Mesendoderm (in vitro differentiated cells): Measurements from ENCODE around the gene DAB1.
"Not testable (repeated sequence)": the region's sequence is repeated elsewhere in the genome, so short reads cannot be mapped to it uniquely, and the experiment has no call there.

Source experiments
- DNase-seq: peaks from one replicate; pipeline ENCODE4 v3.0.0; 2013
- H2AK5ac ChIP-seq: 2 replicates; pipeline ENCODE4 v1.6.1; 2013; ENCODE audit warnings: low read length, inconsistent platforms
- H2BK120ac ChIP-seq: 2 replicates; pipeline ENCODE4 v1.6.1; 2013; ENCODE audit warnings: low read depth, mild to moderate bottlenecking, low read length, moderate library complexity, mixed read lengths
- H2BK15ac ChIP-seq: replicated peaks from 2 replicates; pipeline ENCODE4 v1.6.1; 2013; ENCODE audit warnings: low read depth, mild to moderate bottlenecking, moderate library complexity
- H2BK5ac ChIP-seq: 2 replicates; pipeline ENCODE4 v1.6.1; 2013; ENCODE audit warnings: low read length, inconsistent platforms
- H3K18ac ChIP-seq: 2 replicates; pipeline ENCODE4 v1.6.1; 2013; ENCODE audit warnings: mild to moderate bottlenecking, low read length, mixed read lengths
- H3K23ac ChIP-seq: one replicate; pipeline ENCODE4 v1.6.1; 2013; ENCODE audit warnings: low read length
- H3K27ac ChIP-seq: 2 replicates; pipeline ENCODE4 v1.5.1; 2013; ENCODE audit warnings: low read depth, mild to moderate bottlenecking, inconsistent platforms, low read length, moderate library complexity
- H3K27me3 ChIP-seq: 2 replicates; pipeline ENCODE4 v1.6.1; 2013; ENCODE audit warnings: low read length, control low read depth, mild to moderate bottlenecking, inconsistent platforms; ENCODE audit not compliant: insufficient read depth, poor library complexity
- H3K36me3 ChIP-seq: 2 replicates; pipeline ENCODE4 v1.6.1; 2013; ENCODE audit warnings: low read length, inconsistent platforms; ENCODE audit not compliant: control insufficient read depth, insufficient read depth
- H3K4ac ChIP-seq: one replicate; pipeline ENCODE4 v1.6.1; 2013; ENCODE audit warnings: low read depth, mild to moderate bottlenecking, low read length, moderate library complexity
- H3K4me1 ChIP-seq: 2 replicates; pipeline ENCODE4 v1.6.1; 2013; ENCODE audit warnings: low read depth, low read length, inconsistent platforms; ENCODE audit not compliant: control insufficient read depth
- H3K4me2 ChIP-seq: 2 replicates; pipeline ENCODE4 v1.6.1; 2013; ENCODE audit warnings: low read length
- H3K4me3 ChIP-seq: 2 replicates; pipeline ENCODE4 v1.5.1; 2013; ENCODE audit warnings: mild to moderate bottlenecking, low read length
- H3K56ac ChIP-seq: one replicate; pipeline ENCODE4 v1.6.1; 2013; ENCODE audit warnings: low read length
- H3K79me1 ChIP-seq: 2 replicates; pipeline ENCODE4 v1.6.1; 2013; ENCODE audit warnings: low read length, inconsistent platforms
- H3K79me2 ChIP-seq: 2 replicates; pipeline ENCODE4 v1.6.1; 2013; ENCODE audit warnings: mild to moderate bottlenecking, low read length; ENCODE audit not compliant: control insufficient read depth, insufficient read depth
- H3K9ac ChIP-seq: 2 replicates; pipeline ENCODE4 v1.6.1; 2013; ENCODE audit warnings: low read length, inconsistent platforms
- H4K5ac ChIP-seq: one replicate; pipeline ENCODE4 v1.6.1; 2013; ENCODE audit warnings: low read length
- H4K8ac ChIP-seq: one replicate; pipeline ENCODE4 v1.6.1; 2013; ENCODE audit warnings: low read depth, mild to moderate bottlenecking, control low read depth, low read length, moderate library complexity
- WGBS: extraction: QIAGEN DNeasy Blood & Tissue Kit; methylation state at CpG from one replicate; pipeline ENCODE4 v1.1.7; 2013; ENCODE audit warnings: low lambda C conversion rate, missing lambda C conversion rate; ENCODE audit not compliant: insufficient coverage; ENCODE audit errors: extremely low coverage; 5-methylcytosine and 5-hydroxymethylcytosine counted together

DAB1 gene

DNA sequence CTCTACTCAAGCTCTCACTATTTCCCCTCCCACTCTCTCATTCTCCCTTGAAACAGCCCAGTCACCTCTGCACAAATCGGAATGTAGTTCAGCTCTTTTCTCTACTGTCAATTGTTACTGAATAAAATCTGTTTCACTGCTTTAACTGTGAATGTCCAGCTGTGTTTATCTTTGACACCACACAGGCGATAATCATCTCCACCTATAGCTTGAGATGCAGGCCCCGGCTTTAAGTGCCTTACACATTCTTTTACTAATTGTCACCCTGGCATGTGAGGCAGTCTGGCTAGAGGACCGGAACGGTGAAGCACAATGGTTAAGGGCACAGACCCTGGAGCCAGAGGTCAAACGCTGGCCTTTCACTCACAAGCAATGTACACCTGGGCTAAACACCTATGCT is 335.2 kb downstream of the DAB1 start:
- H3K9ac ChIP-seq: no peak overlapping the region
- H3K79me2 ChIP-seq: no peaks in the 10 kb centered on the region
- no peak overlapping the region for H2BK15ac ChIP-seq
- H2BK120ac ChIP-seq: no peak overlapping the region
- no peaks in the 10 kb centered on the region for H3K36me3 ChIP-seq
- H3K4me3 ChIP-seq: no peak overlapping the region
- no peak overlapping the region for H4K5ac ChIP-seq
- H3K4me1 ChIP-seq: no peaks in the 10 kb centered on the region
- no peaks in the 10 kb centered on the region for H3K27me3 ChIP-seq
- no peak overlapping the region for H3K4ac ChIP-seq
- H4K8ac ChIP-seq: no peak overlapping the region
- no peaks in the 10 kb centered on the region for H3K79me1 ChIP-seq
- no peak overlapping the region for H2AK5ac ChIP-seq
- no peak overlapping the region for H3K18ac ChIP-seq
- DNase-seq: peak; percentile 86
- WGBS: no CpG with 5 or more reads among the region's 6 CpGs
- no peak overlapping the region for H2BK5ac ChIP-seq
- no peak overlapping the region for H3K23ac ChIP-seq
- H3K27ac ChIP-seq: no peak overlapping the region
- no peak overlapping the region for H3K56ac ChIP-seq
- no peak overlapping the region for H3K4me2 ChIP-seq

DNA sequence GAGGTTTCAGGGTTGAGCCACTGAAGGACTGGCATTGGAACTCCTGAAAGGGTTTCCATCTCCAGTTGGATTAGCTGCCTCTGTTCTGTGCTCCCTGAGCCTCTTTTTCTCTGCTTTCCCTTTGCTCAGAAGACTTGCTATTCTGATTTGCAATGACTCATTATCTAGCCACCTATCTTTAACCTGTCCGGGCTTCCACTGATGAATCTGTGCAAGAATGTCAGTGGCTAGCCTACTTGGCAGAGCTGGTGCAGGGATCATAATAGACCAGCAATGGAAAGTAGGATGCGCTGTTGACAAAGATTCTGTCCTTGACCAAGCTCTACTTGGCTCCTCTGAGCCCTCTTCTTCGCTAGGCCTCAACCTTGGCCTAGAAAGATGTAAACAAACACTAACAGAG is 336.2 kb downstream of the DAB1 start:
- not testable (repeated sequence) for H3K4ac ChIP-seq, DNase-seq, H3K4me1 ChIP-seq, H3K4me3 ChIP-seq, H3K79me1 ChIP-seq, H3K23ac ChIP-seq, H3K27me3 ChIP-seq, H2BK15ac ChIP-seq, H2BK5ac ChIP-seq, H3K18ac ChIP-seq, H3K79me2 ChIP-seq, H3K36me3 ChIP-seq, H2AK5ac ChIP-seq, H2BK120ac ChIP-seq, H3K4me2 ChIP-seq, H3K56ac ChIP-seq, H3K9ac ChIP-seq, H4K5ac ChIP-seq, H4K8ac ChIP-seq, H3K27ac ChIP-seq
- WGBS: no CpG with 5 or more reads among the region's 3 CpGs

GRCh38 chr1:57086154-57086553 is 337.7 kb downstream of the DAB1 start:
- WGBS: no CpG with 5 or more reads among the region's 6 CpGs
- Histone ChIP-seq H3K27ac (no peak overlapping the region), H2AK5ac (no peak overlapping the region), H3K36me3 (no peaks in the 10 kb centered on the region), H2BK15ac (no peak overlapping the region), H4K5ac (no peak overlapping the region), H3K79me1 (no peaks in the 10 kb centered on the region), H3K4me1 (no peaks in the 10 kb centered on the region), H3K18ac (no peak overlapping the region), H3K4ac (no peak overlapping the region), H4K8ac (no peak overlapping the region), H3K9ac (no peak overlapping the region), H2BK5ac (no peak overlapping the region), H3K4me3 (no peak overlapping the region), H3K23ac (no peak overlapping the region), H2BK120ac (no peak overlapping the region), H3K56ac (no peak overlapping the region), H3K27me3 (no peaks in the 10 kb centered on the region), H3K79me2 (no peaks in the 10 kb centered on the region), H3K4me2 (no peak overlapping the region)
- DNase-seq: no peak

DNA sequence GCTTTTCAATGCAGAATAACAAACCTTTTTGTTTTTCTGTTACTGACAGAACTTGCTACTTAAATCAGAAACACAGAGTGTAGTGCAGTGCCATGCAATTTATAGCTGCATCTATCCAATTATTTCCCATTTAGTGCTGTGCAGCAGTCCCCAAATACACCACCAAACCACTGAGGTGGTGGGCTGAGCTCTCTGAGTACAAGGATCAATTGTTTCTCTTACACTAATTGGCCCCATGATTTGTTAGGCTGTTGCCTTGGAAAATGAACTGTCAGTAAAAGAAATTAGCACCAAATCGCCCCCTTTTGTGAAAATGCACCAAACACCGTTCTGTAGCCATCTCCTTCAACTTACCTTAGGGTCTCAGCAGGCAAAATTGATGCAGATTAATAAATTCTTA is 339.2 kb downstream of the DAB1 start:
- Histone ChIP-seq H3K9ac (no peak overlapping the region), H3K4me3 (no peak overlapping the region), H2BK5ac (no peak overlapping the region), H4K5ac (no peak overlapping the region), H4K8ac (no peak overlapping the region), H3K27me3 (no peaks in the 10 kb centered on the region), H2AK5ac (no peak overlapping the region), H3K4ac (no peak overlapping the region), H2BK120ac (no peak overlapping the region), H3K18ac (no peak overlapping the region), H3K4me1 (no peaks in the 10 kb centered on the region), H3K27ac (no peak overlapping the region), H3K36me3 (no peaks in the 10 kb centered on the region), H3K79me1 (no peaks in the 10 kb centered on the region), H3K79me2 (no peaks in the 10 kb centered on the region), H3K4me2 (no peak overlapping the region), H3K56ac (no peak overlapping the region), H2BK15ac (no peak overlapping the region), H3K23ac (no peak overlapping the region)
- no CpG with 5 or more reads among the region's 2 CpGs for WGBS
- DNase-seq: no peak

GRCh38 chr1:57082711-57083439 is 341.0 kb downstream of the DAB1 start:
- no CpG with 5 or more reads among the region's 7 CpGs for WGBS
- Histone ChIP-seq H3K9ac (no peak overlapping the region), H4K8ac (no peak overlapping the region), H3K4me3 (no peak overlapping the region), H3K4me1 (no peaks in the 10 kb centered on the region), H3K18ac (no peak overlapping the region), H3K27ac (no peak overlapping the region), H2BK120ac (no peak overlapping the region), H3K79me2 (no peaks in the 10 kb centered on the region), H3K56ac (no peak overlapping the region), H3K36me3 (no peaks in the 10 kb centered on the region), H2BK15ac (no peak overlapping the region), H3K27me3 (no peaks in the 10 kb centered on the region), H3K23ac (no peak overlapping the region), H3K4ac (no peak overlapping the region), H2AK5ac (no peak overlapping the region), H3K4me2 (no peak overlapping the region), H2BK5ac (no peak overlapping the region), H3K79me1 (no peaks in the 10 kb centered on the region), H4K5ac (no peak overlapping the region)
- no peak for DNase-seq
